ENCODE measurements around the gene MMS22L.

MMS22L gene

GRCh38 chr6:97294451-97294850, 11.4 kb upstream of the MMS22L start:
- H3K27me3 ChIP-seq (ENCODE audit: control insufficient read depth in 2 of 2, insufficient read depth in 2 of 2, low read length in 2 of 2): no peaks in the 10 kb centered on the region
- H3K9me3 ChIP-seq (ENCODE audit: control insufficient read depth in 2 of 2, low read length in 2 of 2): no peaks in the 10 kb centered on the region
- H3K27ac ChIP-seq (ENCODE audit: low read depth in 2 of 2, low read length in 2 of 2): no peak overlapping the region
- peaks cover 0 to 4% of the 10 kb centered on the region in 2 donors for H3K4me1 ChIP-seq (ENCODE audit: control insufficient read depth in 2 of 2, insufficient read depth in 2 of 2, low read length in 2 of 2)
- no peaks in the 10 kb centered on the region for H3K36me3 ChIP-seq (ENCODE audit: control insufficient read depth in 2 of 2, insufficient read depth in 2 of 2, low read length in 2 of 2)
- H3K4me3 ChIP-seq (ENCODE audit: low read length in 2 of 2): peak overlapping the region in 1 of 2 donors; percentile 1
- no peak overlapping the region for H3K9ac ChIP-seq (ENCODE audit: low read depth in 1 of 2, low read length in 2 of 2)

- Histone ChIP-seq H3K27me3 (ENCODE audit: control insufficient read depth in 2 of 2, insufficient read depth in 2 of 2, low read length in 2 of 2) (no peaks in the 10 kb centered on the region), H3K36me3 (ENCODE audit: control insufficient read depth in 2 of 2, insufficient read depth in 2 of 2, low read length in 2 of 2) (no peaks in the 10 kb centered on the region), H3K4me3 (ENCODE audit: low read length in 2 of 2) (no peak overlapping the region), H3K9me3 (ENCODE audit: control insufficient read depth in 2 of 2, low read length in 2 of 2) (no peaks in the 10 kb centered on the region), H3K27ac (ENCODE audit: low read depth in 2 of 2, low read length in 2 of 2) (no peak overlapping the region), H3K9ac (ENCODE audit: low read depth in 1 of 2, low read length in 2 of 2) (no peak overlapping the region), H3K4me1 (ENCODE audit: control insufficient read depth in 2 of 2, insufficient read depth in 2 of 2, low read length in 2 of 2) (peaks cover 0 to 4% of the 10 kb centered on the region in 2 donors)
Observed at GRCh38 chr6:97293198-97293696, 10.2 kb upstream of the MMS22L start.

- H3K27me3 ChIP-seq (ENCODE audit: control insufficient read depth in 2 of 2, insufficient read depth in 2 of 2, low read length in 2 of 2): no peaks in the 10 kb centered on the region
- H3K9me3 ChIP-seq (ENCODE audit: control insufficient read depth in 2 of 2, low read length in 2 of 2): no peaks in the 10 kb centered on the region
- H3K9ac ChIP-seq (ENCODE audit: low read depth in 1 of 2, low read length in 2 of 2): no peak overlapping the region
- H3K27ac ChIP-seq (ENCODE audit: low read depth in 2 of 2, low read length in 2 of 2): no peak overlapping the region
- no peak overlapping the region for H3K4me3 ChIP-seq (ENCODE audit: low read length in 2 of 2)
- peaks cover 0 to 4% of the 10 kb centered on the region in 2 donors for H3K4me1 ChIP-seq (ENCODE audit: control insufficient read depth in 2 of 2, insufficient read depth in 2 of 2, low read length in 2 of 2)
- no peaks in the 10 kb centered on the region for H3K36me3 ChIP-seq (ENCODE audit: control insufficient read depth in 2 of 2, insufficient read depth in 2 of 2, low read length in 2 of 2)
Observed at GRCh38 chr6:97292671-97293070, 9.7 kb upstream of the MMS22L start.

- Histone ChIP-seq H3K27ac (ENCODE audit: low read depth in 2 of 2, low read length in 2 of 2) (no peak overlapping the region), H3K36me3 (ENCODE audit: control insufficient read depth in 2 of 2, insufficient read depth in 2 of 2, low read length in 2 of 2) (no peaks in the 10 kb centered on the region), H3K27me3 (ENCODE audit: control insufficient read depth in 2 of 2, insufficient read depth in 2 of 2, low read length in 2 of 2) (no peaks in the 10 kb centered on the region), H3K9me3 (ENCODE audit: control insufficient read depth in 2 of 2, low read length in 2 of 2) (no peaks in the 10 kb centered on the region), H3K4me1 (ENCODE audit: control insufficient read depth in 2 of 2, insufficient read depth in 2 of 2, low read length in 2 of 2) (peaks cover 0 to 4% of the 10 kb centered on the region in 2 donors), H3K9ac (ENCODE audit: low read depth in 1 of 2, low read length in 2 of 2) (no peak overlapping the region), H3K4me3 (ENCODE audit: low read length in 2 of 2) (no peak overlapping the region)
Observed at GRCh38 chr6:97291896-97292295, 8.9 kb upstream of the MMS22L start.

- peaks cover 0 to 4% of the 10 kb centered on the region in 2 donors for H3K4me1 ChIP-seq (ENCODE audit: control insufficient read depth in 2 of 2, insufficient read depth in 2 of 2, low read length in 2 of 2)
- no peak overlapping the region for H3K9ac ChIP-seq (ENCODE audit: low read depth in 1 of 2, low read length in 2 of 2)
- H3K4me3 ChIP-seq (ENCODE audit: low read length in 2 of 2): no peak overlapping the region
- no peaks in the 10 kb centered on the region for H3K27me3 ChIP-seq (ENCODE audit: control insufficient read depth in 2 of 2, insufficient read depth in 2 of 2, low read length in 2 of 2)
- H3K9me3 ChIP-seq (ENCODE audit: control insufficient read depth in 2 of 2, low read length in 2 of 2): no peaks in the 10 kb centered on the region
- no peaks in the 10 kb centered on the region for H3K36me3 ChIP-seq (ENCODE audit: control insufficient read depth in 2 of 2, insufficient read depth in 2 of 2, low read length in 2 of 2)
- H3K27ac ChIP-seq (ENCODE audit: low read depth in 2 of 2, low read length in 2 of 2): no peak overlapping the region
Observed at GRCh38 chr6:97289332-97289731, 6.3 kb upstream of the MMS22L start.

- H3K9me3 ChIP-seq (ENCODE audit: control insufficient read depth in 2 of 2, low read length in 2 of 2): no peaks in the 10 kb centered on the region
- no peak overlapping the region for H3K9ac ChIP-seq (ENCODE audit: low read depth in 1 of 2, low read length in 2 of 2)
- no peak overlapping the region for H3K27ac ChIP-seq (ENCODE audit: low read depth in 2 of 2, low read length in 2 of 2)
- no peaks in the 10 kb centered on the region for H3K36me3 ChIP-seq (ENCODE audit: control insufficient read depth in 2 of 2, insufficient read depth in 2 of 2, low read length in 2 of 2)
- H3K27me3 ChIP-seq (ENCODE audit: control insufficient read depth in 2 of 2, insufficient read depth in 2 of 2, low read length in 2 of 2): no peaks in the 10 kb centered on the region
- peaks cover 0 to 6% of the 10 kb centered on the region in 2 donors for H3K4me1 ChIP-seq (ENCODE audit: control insufficient read depth in 2 of 2, insufficient read depth in 2 of 2, low read length in 2 of 2)
- no peak overlapping the region for H3K4me3 ChIP-seq (ENCODE audit: low read length in 2 of 2)
Observed at GRCh38 chr6:97288188-97288587, 5.2 kb upstream of the MMS22L start.

GRCh38 chr6:97282238-97282725, 734 bp downstream of the MMS22L start:
- Histone ChIP-seq H3K27me3 (ENCODE audit: control insufficient read depth in 2 of 2, insufficient read depth in 2 of 2, low read length in 2 of 2) (no peaks in the 10 kb centered on the region), H3K4me3 (ENCODE audit: low read length in 2 of 2) (peak overlapping the region; percentile 77 to 87), H3K36me3 (ENCODE audit: control insufficient read depth in 2 of 2, insufficient read depth in 2 of 2, low read length in 2 of 2) (no peaks in the 10 kb centered on the region), H3K4me1 (ENCODE audit: control insufficient read depth in 2 of 2, insufficient read depth in 2 of 2, low read length in 2 of 2) (peaks cover 6 to 8% of the 10 kb centered on the region in 2 donors), H3K9ac (ENCODE audit: low read depth in 1 of 2, low read length in 2 of 2) (peak overlapping the region; percentile 54 to 76), H3K27ac (ENCODE audit: low read depth in 2 of 2, low read length in 2 of 2) (peak overlapping the region; percentile 50 to 57), H3K9me3 (ENCODE audit: control insufficient read depth in 2 of 2, low read length in 2 of 2) (no peaks in the 10 kb centered on the region)

GRCh38 chr6:97280766-97281165, 2.2 kb downstream of the MMS22L start:
- H3K27me3 ChIP-seq (ENCODE audit: control insufficient read depth in 2 of 2, insufficient read depth in 2 of 2, low read length in 2 of 2): no peaks in the 10 kb centered on the region
- no peaks in the 10 kb centered on the region for H3K9me3 ChIP-seq (ENCODE audit: control insufficient read depth in 2 of 2, low read length in 2 of 2)
- no peak overlapping the region for H3K9ac ChIP-seq (ENCODE audit: low read depth in 1 of 2, low read length in 2 of 2)
- peaks cover 6 to 8% of the 10 kb centered on the region in 2 donors for H3K4me1 ChIP-seq (ENCODE audit: control insufficient read depth in 2 of 2, insufficient read depth in 2 of 2, low read length in 2 of 2)
- no peak overlapping the region for H3K27ac ChIP-seq (ENCODE audit: low read depth in 2 of 2, low read length in 2 of 2)
- H3K4me3 ChIP-seq (ENCODE audit: low read length in 2 of 2): no peak overlapping the region
- no peaks in the 10 kb centered on the region for H3K36me3 ChIP-seq (ENCODE audit: control insufficient read depth in 2 of 2, insufficient read depth in 2 of 2, low read length in 2 of 2)

GRCh38 chr6:97275804-97276203, 7.2 kb downstream of the MMS22L start:
- H3K27me3 ChIP-seq (ENCODE audit: control insufficient read depth in 2 of 2, insufficient read depth in 2 of 2, low read length in 2 of 2): no peaks in the 10 kb centered on the region
- H3K4me1 ChIP-seq (ENCODE audit: control insufficient read depth in 2 of 2, insufficient read depth in 2 of 2, low read length in 2 of 2): no peaks in the 10 kb centered on the region
- H3K36me3 ChIP-seq (ENCODE audit: control insufficient read depth in 2 of 2, insufficient read depth in 2 of 2, low read length in 2 of 2): peaks cover 0 to 2% of the 10 kb centered on the region in 2 donors

GRCh38 chr6:97269821-97270220, 13.2 kb downstream of the MMS22L start:
- Histone ChIP-seq H3K27me3 (ENCODE audit: control insufficient read depth in 2 of 2, insufficient read depth in 2 of 2, low read length in 2 of 2) (no peaks in the 10 kb centered on the region), H3K36me3 (ENCODE audit: control insufficient read depth in 2 of 2, insufficient read depth in 2 of 2, low read length in 2 of 2) (peaks cover 10 to 15% of the 10 kb centered on the region in 2 donors), H3K4me3 (ENCODE audit: low read length in 2 of 2) (no peak overlapping the region), H3K9me3 (ENCODE audit: control insufficient read depth in 2 of 2, low read length in 2 of 2) (no peaks in the 10 kb centered on the region), H3K9ac (ENCODE audit: low read depth in 1 of 2, low read length in 2 of 2) (no peak overlapping the region), H3K4me1 (ENCODE audit: control insufficient read depth in 2 of 2, insufficient read depth in 2 of 2, low read length in 2 of 2) (no peaks in the 10 kb centered on the region), H3K27ac (ENCODE audit: low read depth in 2 of 2, low read length in 2 of 2) (no peak overlapping the region)

More at GRCh38 chr6:97275804-97276203, 7.2 kb downstream of the MMS22L start:
- Histone ChIP-seq H3K4me3 (ENCODE audit: low read length in 2 of 2) (no peak overlapping the region), H3K9me3 (ENCODE audit: control insufficient read depth in 2 of 2, low read length in 2 of 2) (no peaks in the 10 kb centered on the region), H3K27ac (ENCODE audit: low read depth in 2 of 2, low read length in 2 of 2) (no peak overlapping the region), H3K9ac (ENCODE audit: low read depth in 1 of 2, low read length in 2 of 2) (no peak overlapping the region)
